Panc1 (cell line): ENCODE results near the gene CRISPLD2.

Experiments used
- POLR2AphosphoS5 ChIP-seq: IDR thresholded peaks from 2 replicates; pipeline ENCODE4 v1.6.1; 2012; ENCODE audit warnings: mild to moderate bottlenecking, low read depth, low read length, moderate library complexity
- TCF7L2 ChIP-seq: IDR thresholded peaks from 2 replicates; pipeline ENCODE4 v1.6.1; 2011; ENCODE audit warnings: mild to moderate bottlenecking, low read depth, low read length, inconsistent platforms
- TF ChIP-seq, protein P1 (sequence below): fragments of 450-650 bp; IDR thresholded peaks from 2 replicates; pipeline ENCODE4 v1.5.1; 2017; ENCODE audit warnings: mild to moderate bottlenecking
- TF ChIP-seq, protein P2 (sequence below), 2 experiments: IDR thresholded peaks; 2 replicates each; pipeline ENCODE4 v1.6.1; 2011 to 2012; ENCODE audit warnings: low read depth in 2 of 2, control low read depth in 1 of 2, low read length in 1 of 2, mild to moderate bottlenecking in 1 of 2, moderate library complexity in 1 of 2; ENCODE audit not compliant: insufficient read depth in 1 of 2

DNA sequence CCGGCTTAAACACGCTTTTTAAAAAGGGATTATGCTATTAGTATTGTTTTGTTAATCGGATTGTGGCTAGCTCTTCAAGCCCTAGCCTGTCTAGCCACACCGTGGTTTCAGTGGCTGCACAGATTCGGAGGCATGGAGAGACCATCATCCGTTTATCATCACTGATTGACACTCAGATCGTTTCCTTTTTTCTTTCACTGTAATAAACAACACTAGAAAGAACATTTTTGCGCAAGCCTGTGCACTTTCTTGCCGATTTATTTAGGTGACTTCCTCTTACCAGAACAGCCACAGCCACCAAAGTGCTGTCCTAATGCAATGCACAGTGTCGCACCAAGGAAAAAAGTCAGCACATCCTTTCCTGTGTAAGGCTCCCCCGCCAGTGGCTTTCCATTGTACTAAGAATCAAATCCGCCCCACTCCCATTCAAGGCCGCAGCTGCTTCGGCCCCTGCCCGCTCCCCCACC lies 78.2 kb downstream of the CRISPLD2 start:
- TF ChIP-seq, protein P1, sequence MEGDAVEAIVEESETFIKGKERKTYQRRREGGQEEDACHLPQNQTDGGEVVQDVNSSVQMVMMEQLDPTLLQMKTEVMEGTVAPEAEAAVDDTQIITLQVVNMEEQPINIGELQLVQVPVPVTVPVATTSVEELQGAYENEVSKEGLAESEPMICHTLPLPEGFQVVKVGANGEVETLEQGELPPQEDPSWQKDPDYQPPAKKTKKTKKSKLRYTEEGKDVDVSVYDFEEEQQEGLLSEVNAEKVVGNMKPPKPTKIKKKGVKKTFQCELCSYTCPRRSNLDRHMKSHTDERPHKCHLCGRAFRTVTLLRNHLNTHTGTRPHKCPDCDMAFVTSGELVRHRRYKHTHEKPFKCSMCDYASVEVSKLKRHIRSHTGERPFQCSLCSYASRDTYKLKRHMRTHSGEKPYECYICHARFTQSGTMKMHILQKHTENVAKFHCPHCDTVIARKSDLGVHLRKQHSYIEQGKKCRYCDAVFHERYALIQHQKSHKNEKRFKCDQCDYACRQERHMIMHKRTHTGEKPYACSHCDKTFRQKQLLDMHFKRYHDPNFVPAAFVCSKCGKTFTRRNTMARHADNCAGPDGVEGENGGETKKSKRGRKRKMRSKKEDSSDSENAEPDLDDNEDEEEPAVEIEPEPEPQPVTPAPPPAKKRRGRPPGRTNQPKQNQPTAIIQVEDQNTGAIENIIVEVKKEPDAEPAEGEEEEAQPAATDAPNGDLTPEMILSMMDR, result no peak
- TF ChIP-seq, protein P2, sequence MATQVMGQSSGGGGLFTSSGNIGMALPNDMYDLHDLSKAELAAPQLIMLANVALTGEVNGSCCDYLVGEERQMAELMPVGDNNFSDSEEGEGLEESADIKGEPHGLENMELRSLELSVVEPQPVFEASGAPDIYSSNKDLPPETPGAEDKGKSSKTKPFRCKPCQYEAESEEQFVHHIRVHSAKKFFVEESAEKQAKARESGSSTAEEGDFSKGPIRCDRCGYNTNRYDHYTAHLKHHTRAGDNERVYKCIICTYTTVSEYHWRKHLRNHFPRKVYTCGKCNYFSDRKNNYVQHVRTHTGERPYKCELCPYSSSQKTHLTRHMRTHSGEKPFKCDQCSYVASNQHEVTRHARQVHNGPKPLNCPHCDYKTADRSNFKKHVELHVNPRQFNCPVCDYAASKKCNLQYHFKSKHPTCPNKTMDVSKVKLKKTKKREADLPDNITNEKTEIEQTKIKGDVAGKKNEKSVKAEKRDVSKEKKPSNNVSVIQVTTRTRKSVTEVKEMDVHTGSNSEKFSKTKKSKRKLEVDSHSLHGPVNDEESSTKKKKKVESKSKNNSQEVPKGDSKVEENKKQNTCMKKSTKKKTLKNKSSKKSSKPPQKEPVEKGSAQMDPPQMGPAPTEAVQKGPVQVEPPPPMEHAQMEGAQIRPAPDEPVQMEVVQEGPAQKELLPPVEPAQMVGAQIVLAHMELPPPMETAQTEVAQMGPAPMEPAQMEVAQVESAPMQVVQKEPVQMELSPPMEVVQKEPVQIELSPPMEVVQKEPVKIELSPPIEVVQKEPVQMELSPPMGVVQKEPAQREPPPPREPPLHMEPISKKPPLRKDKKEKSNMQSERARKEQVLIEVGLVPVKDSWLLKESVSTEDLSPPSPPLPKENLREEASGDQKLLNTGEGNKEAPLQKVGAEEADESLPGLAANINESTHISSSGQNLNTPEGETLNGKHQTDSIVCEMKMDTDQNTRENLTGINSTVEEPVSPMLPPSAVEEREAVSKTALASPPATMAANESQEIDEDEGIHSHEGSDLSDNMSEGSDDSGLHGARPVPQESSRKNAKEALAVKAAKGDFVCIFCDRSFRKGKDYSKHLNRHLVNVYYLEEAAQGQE (IDR thresholded peaks at IDR 0.05; ENCODE audit: insufficient read depth in 1 of 2, low read depth in 2 of 2, low read length in 1 of 2), result no peak
- TF ChIP-seq POLR2AphosphoS5 (no peak), TCF7L2 (no peak)
